LNCAP (cell line): ENCODE results near the gene OR6J1.

ENCODE experiments used
- CTCF ChIP-seq: fragments of 450-650 bp; IDR thresholded peaks from 2 replicates; pipeline ENCODE4 v1.5.1; 2017; ENCODE audit warnings: mild to moderate bottlenecking

OR6J1 gene

DNA sequence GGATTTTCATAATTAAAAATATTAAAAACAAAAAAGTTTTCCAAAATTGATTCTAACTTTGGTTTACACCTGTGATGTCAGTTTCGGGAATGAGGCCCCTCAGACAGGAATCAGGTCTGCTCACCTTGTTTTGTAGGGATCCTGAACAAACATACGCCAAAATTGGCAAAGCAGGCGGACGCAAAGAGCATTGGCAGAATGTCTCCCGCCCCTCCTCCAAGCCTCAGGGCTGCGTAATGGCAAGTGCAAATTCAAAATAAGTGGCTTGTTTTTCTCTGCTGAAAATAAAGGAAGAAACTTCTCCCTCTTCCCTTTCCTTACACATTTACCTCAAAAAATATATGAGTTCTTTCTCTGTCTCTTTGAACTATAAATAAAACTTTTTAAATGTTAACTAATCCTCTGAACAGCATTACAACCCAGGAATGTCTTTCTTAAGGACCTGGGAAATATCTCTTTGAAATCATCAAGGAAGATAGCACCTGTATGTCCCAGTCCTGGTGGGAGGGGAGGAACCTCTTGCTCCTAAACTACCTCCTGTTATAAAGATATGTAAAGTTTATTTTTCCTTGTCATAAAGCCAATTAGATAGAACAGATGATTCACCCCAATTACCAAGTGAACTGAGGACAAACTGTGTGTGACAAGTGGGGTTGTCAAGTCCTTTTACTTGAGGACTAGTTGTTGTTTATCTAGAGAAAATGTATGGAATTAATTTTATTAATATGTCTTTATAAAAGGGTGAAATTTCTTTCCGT, 16.5 kb downstream of the OR6J1 start:
- TF ChIP-seq CTCF: no peak

- no peak for TF ChIP-seq CTCF
Observed at GRCh38 chr14:22626590-22626989, 17.6 kb downstream of the OR6J1 start.

DNA sequence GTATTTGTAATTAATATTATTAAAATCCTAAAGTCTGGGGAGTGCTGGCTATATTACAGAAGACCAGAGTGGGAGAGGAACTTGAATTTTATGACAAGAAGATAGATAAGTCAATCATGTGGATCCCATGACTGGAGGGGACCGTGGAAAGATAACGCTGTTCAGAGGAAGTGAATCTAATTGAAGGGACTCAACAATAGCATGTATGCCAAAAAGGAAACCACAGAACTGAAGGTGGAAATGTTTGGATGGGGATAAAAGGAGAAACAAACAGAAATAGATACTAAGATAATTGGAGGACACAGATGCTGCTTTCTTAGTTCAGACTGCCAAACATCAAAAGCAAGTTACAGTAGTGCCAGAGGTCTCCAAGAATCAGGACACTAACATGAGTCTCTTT, 21.1 kb downstream of the OR6J1 start:
- no peak for TF ChIP-seq CTCF

- TF ChIP-seq CTCF: no peak
Observed at GRCh38 chr14:22622255-22622654, 21.9 kb downstream of the OR6J1 start.

DNA sequence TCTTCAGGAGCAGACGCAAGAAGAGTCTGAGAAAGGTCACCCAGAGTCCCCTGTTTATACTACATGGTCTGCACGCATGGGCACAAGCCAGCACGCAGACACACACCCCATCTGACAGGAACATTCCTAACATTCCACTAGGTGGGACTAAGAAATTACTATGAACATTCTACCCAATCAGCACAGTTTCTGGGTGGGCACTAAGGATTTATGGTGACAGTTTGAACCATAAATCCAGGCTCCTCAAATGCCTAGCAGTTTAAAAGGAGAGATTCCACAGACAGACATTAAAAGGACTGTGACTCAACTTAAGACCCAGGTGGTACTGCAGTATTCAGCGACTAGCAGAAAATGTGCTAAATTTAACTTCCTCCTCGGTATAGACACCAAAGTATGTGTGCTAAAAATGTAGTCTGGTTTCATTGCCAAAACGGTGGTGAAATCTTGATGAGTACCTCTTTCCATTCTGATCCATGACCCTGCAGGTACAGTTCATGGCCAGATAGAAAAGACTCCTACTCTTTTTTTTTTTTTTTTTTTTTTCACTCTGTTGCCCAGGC, 29.8 kb downstream of the OR6J1 start:
- TF ChIP-seq CTCF: no peak

- TF ChIP-seq CTCF: no peak
Observed at GRCh38 chr14:22613736-22614239, 30.4 kb downstream of the OR6J1 start.

DNA sequence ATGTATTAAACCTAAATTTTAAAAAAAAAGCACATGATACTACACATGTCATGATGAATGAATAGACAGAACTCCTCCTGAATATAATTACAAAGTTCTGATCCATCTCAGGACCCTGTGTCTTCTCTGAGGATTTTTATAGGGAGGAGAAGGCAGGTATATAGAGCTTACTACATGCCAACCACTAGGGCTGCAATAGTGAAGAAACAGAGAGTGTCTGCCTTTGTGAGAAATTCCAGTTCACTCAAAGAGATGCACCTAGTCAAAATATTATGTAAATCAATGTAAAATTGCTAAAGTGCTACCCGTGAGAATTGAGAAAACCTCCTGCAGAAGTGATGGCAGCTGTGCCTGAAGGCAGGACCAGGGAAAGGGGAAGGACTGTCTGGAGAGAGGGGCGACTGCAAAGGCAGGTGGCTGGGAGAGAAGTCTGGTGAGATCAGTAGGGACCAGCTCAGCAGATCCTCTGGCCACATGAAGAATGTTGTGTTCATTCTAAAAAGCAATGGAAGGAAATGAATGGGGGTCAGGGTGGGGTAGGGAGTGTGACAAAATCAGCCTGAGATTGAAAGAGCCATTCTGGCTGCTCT, 31.0 kb downstream of the OR6J1 start:
- no peak for TF ChIP-seq CTCF
